CD14-positive monocyte (primary cell): Measurements from ENCODE around the gene SLC4A3. TPM values are rescaled to one million over a fixed set of nuclear protein-coding genes. Genes with fewer than 3 reads are reported as not detected.

Source experiments
- DNase-seq, 3 donors: peaks; one replicate each; pipeline ENCODE4 v3.0.0-alpha.2; 2011 to 2022
- H2AFZ ChIP-seq: 2 replicates; pipeline ENCODE4 v1.6.0; 2012; ENCODE audit warnings: mild to moderate bottlenecking, low read depth, low read length, inconsistent platforms; ENCODE audit not compliant: insufficient read depth, poor library complexity, severe bottlenecking
- H3K27ac ChIP-seq, 2 donors: 1 replicate in 1 of 2; 2 replicates in 1 of 2; pipeline ENCODE4 v1.5.1; 2012 to 2013; ENCODE audit warnings: low read length in 2 of 2, control low read depth in 1 of 2, inconsistent platforms in 1 of 2, low read depth in 1 of 2, mild to moderate bottlenecking in 1 of 2
- H3K27me3 ChIP-seq, 2 donors: one replicate each; pipeline versions ENCODE4 v1.6.0 to v1.6.1; 2011 to 2013; ENCODE audit warnings: low read length in 2 of 2; ENCODE audit not compliant: control insufficient read depth in 2 of 2, insufficient read depth in 2 of 2
- H3K36me3 ChIP-seq, 2 donors: replicated peaks in 1 of 2; 1 replicate in 1 of 2; 2 replicates in 1 of 2; pipeline versions ENCODE4 v1.5.1 to v1.6.1; 2012 to 2013; ENCODE audit warnings: low read length in 2 of 2, control low read depth in 1 of 2, inconsistent platforms in 1 of 2, mild to moderate bottlenecking in 1 of 2; ENCODE audit not compliant: insufficient read depth in 2 of 2, control insufficient read depth in 1 of 2
- H3K4me1 ChIP-seq, 2 donors: 1 replicate in 1 of 2; 2 replicates in 1 of 2; pipeline versions ENCODE4 v1.5.1 to v1.6.1; 2012 to 2013; ENCODE audit warnings: low read length in 2 of 2, control low read depth in 1 of 2, inconsistent platforms in 1 of 2, mild to moderate bottlenecking in 1 of 2, moderate library complexity in 1 of 2; ENCODE audit not compliant: insufficient read depth in 2 of 2, control insufficient read depth in 1 of 2
- H3K4me2 ChIP-seq: replicated peaks from 2 replicates; pipeline ENCODE3; 2012; ENCODE audit warnings: low read length, moderate library complexity, mild to moderate bottlenecking; ENCODE audit not compliant: poor library complexity, severe bottlenecking; ENCODE audit errors: extremely low read depth
- H3K4me3 ChIP-seq, 3 experiments: fragments of 200-600 bp in 1 of 3; sonication (generic) in 1 of 3; replicated peaks in 1 of 3; 1 replicate in 2 of 3; 2 replicates in 1 of 3; pipeline ENCODE4 v1.5.1; 2011 to 2013; ENCODE audit warnings: low read length in 3 of 3, mild to moderate bottlenecking in 3 of 3, control low read depth in 2 of 3, low read depth in 2 of 3, inconsistent platforms in 1 of 3, moderate library complexity in 1 of 3
- H3K79me2 ChIP-seq: 2 replicates; pipeline ENCODE4 v1.6.0; 2012; ENCODE audit warnings: mild to moderate bottlenecking, control low read depth, inconsistent platforms, low read length, moderate library complexity; ENCODE audit not compliant: insufficient read depth
- H3K9ac ChIP-seq: 2 replicates; pipeline ENCODE4 v1.6.0; 2017; ENCODE audit warnings: low read length, mild to moderate bottlenecking; ENCODE audit not compliant: insufficient read depth, poor library complexity, severe bottlenecking
- H3K9me3 ChIP-seq, 2 donors: replicated peaks in 1 of 2; 1 replicate in 1 of 2; 2 replicates in 1 of 2; pipeline versions ENCODE4 v1.5.1 to v1.6.1; 2012 to 2013; ENCODE audit warnings: low read length in 2 of 2, control low read depth in 1 of 2; ENCODE audit not compliant: control insufficient read depth in 1 of 2, insufficient read depth in 1 of 2
- H4K20me1 ChIP-seq: 2 replicates; pipeline ENCODE4 v1.6.0; 2012; ENCODE audit warnings: mild to moderate bottlenecking, low read length, control low read depth, moderate library complexity; ENCODE audit not compliant: insufficient read depth
- H3K27ac Mint-ChIP-seq, 7 donors: one replicate each; pipeline ENCODE4 v1.8.0; 2020; ENCODE audit warnings: mild to moderate bottlenecking in 7 of 7, mixed read lengths in 7 of 7, moderate library complexity in 6 of 7, inconsistent platforms in 2 of 7
- H3K27me3 Mint-ChIP-seq, 3 donors: one replicate each; pipeline ENCODE4 v1.8.0; 2021 to 2022; ENCODE audit warnings: low read depth in 3 of 3, mild to moderate bottlenecking in 3 of 3, mixed read lengths in 3 of 3, moderate library complexity in 3 of 3, inconsistent platforms in 1 of 3
- H3K36me3 Mint-ChIP-seq, 2 donors: one replicate each; pipeline ENCODE4 v1.8.0; 2020; ENCODE audit warnings: mixed read lengths in 2 of 2, inconsistent platforms in 1 of 2, mild to moderate bottlenecking in 1 of 2
- H3K4me1 Mint-ChIP-seq: one replicate; pipeline ENCODE4 v1.8.0; 2020; ENCODE audit warnings: mild to moderate bottlenecking, mixed read lengths
- H3K4me3 Mint-ChIP-seq, 2 donors: one replicate each; pipeline ENCODE4 v1.8.0; 2020; ENCODE audit warnings: mild to moderate bottlenecking in 2 of 2, mixed read lengths in 2 of 2, moderate library complexity in 1 of 2
- H3K9me3 Mint-ChIP-seq, 7 donors: one replicate each; pipeline ENCODE4 v1.8.0; 2020 to 2022; ENCODE audit warnings: mixed read lengths in 7 of 7, mild to moderate bottlenecking in 6 of 7, moderate library complexity in 6 of 7, inconsistent platforms in 2 of 7
- WGBS: methylation state at CpG from one replicate; pipeline ENCODE4 v1.1.5; 2013; ENCODE audit warnings: missing lambda C conversion rate; ENCODE audit not compliant: insufficient coverage; 5-methylcytosine and 5-hydroxymethylcytosine counted together
- intact Hi-C, 2 donors: fragments of 100-400 bp; cut with micrococcal nuclease; formaldehyde crosslinking; loops; one replicate each; pipeline versions ENCODE4 v1.15.0 to v1.15.1; 2023
- polyA plus RNA-seq, 3 donors: library from polyadenylated mRNA; depleted of rRNA in 1 of 3; unstranded in 2 of 3; stranded (reverse) in 1 of 3; fragments of 300-500 nt in 2 of 3; fragments of >200 nt in 1 of 3; fragmentation: Illumina TruSeq in 2 of 3; gene quantifications; 1 replicate in 2 of 3; 2 replicates in 1 of 3; pipeline ENCODE4 v1.2.3, GENCODE V29; 2012 to 2021
- TF ChIP-seq, protein P1 (sequence below): fragments of 200-600 bp; IDR thresholded peaks from one replicate; pipeline ENCODE4 v1.8.0; 2022; ENCODE audit warnings: antibody characterized with exemption, mild to moderate bottlenecking

Gene SLC4A3
- polyA plus RNA-seq, 3 donors: 0.31 TPM; not detected in 2

DNA sequence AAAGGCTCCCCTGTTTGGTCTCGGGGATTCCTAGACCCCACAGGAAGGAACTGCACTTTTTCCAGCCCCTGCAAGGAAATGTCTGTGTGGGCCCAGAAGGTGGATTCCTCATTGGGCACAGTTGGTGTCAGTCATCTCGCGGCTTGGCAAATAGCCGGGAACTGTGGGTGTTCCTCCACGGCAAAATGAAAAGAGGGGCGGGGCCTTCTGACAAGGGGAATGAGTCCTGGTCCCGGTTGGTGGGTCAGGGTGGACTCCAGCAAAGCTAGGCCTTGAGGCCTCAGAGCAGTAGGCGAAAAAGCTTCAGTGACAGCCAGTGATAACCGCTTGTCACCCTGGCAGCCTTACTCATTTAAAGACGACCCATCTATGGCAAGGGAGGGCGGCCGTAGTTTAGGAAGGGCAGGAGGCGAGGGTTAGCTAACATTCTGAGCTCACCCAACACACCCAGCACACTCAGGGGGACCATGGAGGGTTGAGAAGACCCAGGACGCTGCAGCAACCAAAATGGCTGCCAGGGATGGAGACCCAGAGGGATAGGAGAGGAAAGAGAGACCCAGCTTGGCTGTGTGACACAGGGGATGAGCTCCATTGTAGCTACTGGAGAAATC, 16.5 kb downstream of the SLC4A3 start:
- H3K27me3 ChIP-seq: peaks cover 0 to 2% of the 10 kb centered on the region in 2 donors
- H3K27me3 Mint-ChIP-seq: peaks cover 12 to 20% (median 12%) of the 10 kb centered on the region in 3 donors
- no peak for DNase-seq
- peaks cover 0 to 1% (median 0%) of the 10 kb centered on the region in 7 donors for H3K9me3 Mint-ChIP-seq
- H3K9me3 ChIP-seq: no peaks in the 10 kb centered on the region
- no peak overlapping the region for H3K4me3 Mint-ChIP-seq
- no peaks in the 10 kb centered on the region for H3K36me3 Mint-ChIP-seq
- no peaks in the 10 kb centered on the region for H3K79me2 ChIP-seq
- H3K36me3 ChIP-seq: no peaks in the 10 kb centered on the region
- H3K4me1 Mint-ChIP-seq: peaks cover 9% of the 10 kb centered on the region
- intact Hi-C loops: loop anchor here (2.0 kb wide), 2 partner anchors 101 to 103 kb away; partner anchors contain the start of gene CHPF (in 1 of the 2)
- no peak overlapping the region for H3K4me3 ChIP-seq
- H3K4me2 ChIP-seq: no peak overlapping the region
- H3K4me1 ChIP-seq: peaks cover 6 to 9% of the 10 kb centered on the region in 2 donors
- no peak overlapping the region for H3K27ac ChIP-seq
- H3K9ac ChIP-seq: no peak overlapping the region
- no peak overlapping the region for H2AFZ ChIP-seq
- TF ChIP-seq, protein P1, sequence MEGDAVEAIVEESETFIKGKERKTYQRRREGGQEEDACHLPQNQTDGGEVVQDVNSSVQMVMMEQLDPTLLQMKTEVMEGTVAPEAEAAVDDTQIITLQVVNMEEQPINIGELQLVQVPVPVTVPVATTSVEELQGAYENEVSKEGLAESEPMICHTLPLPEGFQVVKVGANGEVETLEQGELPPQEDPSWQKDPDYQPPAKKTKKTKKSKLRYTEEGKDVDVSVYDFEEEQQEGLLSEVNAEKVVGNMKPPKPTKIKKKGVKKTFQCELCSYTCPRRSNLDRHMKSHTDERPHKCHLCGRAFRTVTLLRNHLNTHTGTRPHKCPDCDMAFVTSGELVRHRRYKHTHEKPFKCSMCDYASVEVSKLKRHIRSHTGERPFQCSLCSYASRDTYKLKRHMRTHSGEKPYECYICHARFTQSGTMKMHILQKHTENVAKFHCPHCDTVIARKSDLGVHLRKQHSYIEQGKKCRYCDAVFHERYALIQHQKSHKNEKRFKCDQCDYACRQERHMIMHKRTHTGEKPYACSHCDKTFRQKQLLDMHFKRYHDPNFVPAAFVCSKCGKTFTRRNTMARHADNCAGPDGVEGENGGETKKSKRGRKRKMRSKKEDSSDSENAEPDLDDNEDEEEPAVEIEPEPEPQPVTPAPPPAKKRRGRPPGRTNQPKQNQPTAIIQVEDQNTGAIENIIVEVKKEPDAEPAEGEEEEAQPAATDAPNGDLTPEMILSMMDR: no peak
- 91% methylated on average over 7 of the region's 14 CpGs for WGBS
- no peaks in the 10 kb centered on the region for H4K20me1 ChIP-seq
- no peak overlapping the region for H3K27ac Mint-ChIP-seq

DNA sequence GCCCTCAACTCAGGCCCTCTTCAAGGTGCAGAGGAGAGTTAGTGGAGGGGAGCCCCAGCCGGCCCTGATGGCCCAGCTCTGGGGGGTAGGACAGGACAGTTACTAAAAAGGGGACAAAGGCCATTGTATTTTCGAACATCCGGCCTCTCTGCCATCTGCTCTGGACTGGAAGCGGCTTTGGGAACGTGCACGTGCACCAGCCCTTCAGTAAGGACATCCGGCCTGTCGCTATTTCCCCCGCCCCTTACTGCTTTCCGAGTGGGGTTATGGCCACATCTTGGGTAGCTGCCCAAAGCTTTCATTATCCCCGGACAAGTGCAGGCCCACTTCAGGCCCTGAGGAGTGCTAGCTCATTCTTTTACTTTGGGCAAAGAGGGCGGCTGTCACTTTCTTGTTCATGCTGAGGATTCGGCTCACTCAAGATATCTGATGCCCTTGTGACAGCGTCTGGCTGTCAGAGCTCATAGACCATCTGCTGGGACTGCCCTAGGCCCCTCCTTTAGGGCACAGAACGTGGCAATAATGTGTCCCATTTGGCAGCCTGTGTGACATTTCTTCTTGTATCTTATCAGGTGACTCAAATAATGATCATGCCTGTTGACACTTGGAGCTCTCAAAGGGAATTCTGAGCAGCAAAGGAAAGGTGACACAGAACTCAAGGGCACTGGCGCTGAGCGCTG, 17.5 kb downstream of the SLC4A3 start:
- H3K9me3 Mint-ChIP-seq: no peaks in the 10 kb centered on the region
- WGBS: 94% methylated on average over 17 of the region's 17 CpGs
- Histone ChIP-seq H3K9me3 (no peaks in the 10 kb centered on the region), H3K4me3 (no peak overlapping the region), H3K79me2 (no peaks in the 10 kb centered on the region), H3K4me1 (peaks cover 6% of the 10 kb centered on the region in 2 donors), H3K27ac (no peak overlapping the region), H3K9ac (no peak overlapping the region), H2AFZ (no peak overlapping the region), H4K20me1 (no peaks in the 10 kb centered on the region), H3K4me2 (no peak overlapping the region), H3K36me3 (no peaks in the 10 kb centered on the region), H3K27me3 (peaks cover 0 to 2% of the 10 kb centered on the region in 2 donors)
- TF ChIP-seq, protein P1: no peak
- peaks cover 9% of the 10 kb centered on the region for H3K4me1 Mint-ChIP-seq
- H3K27me3 Mint-ChIP-seq: peaks cover 12 to 19% (median 13%) of the 10 kb centered on the region in 3 donors
- intact Hi-C loops: no loop called here
- DNase-seq: no peak
- H3K36me3 Mint-ChIP-seq: no peaks in the 10 kb centered on the region
- H3K4me3 Mint-ChIP-seq: no peak overlapping the region
- peak overlapping the region in 1 of 7 donors; percentile 30 for H3K27ac Mint-ChIP-seq
